DOHH2 (cell line): ENCODE measurements around the gene MBD4.
"Not testable (repeated sequence)": the region's sequence is repeated elsewhere in the genome, so short reads cannot be mapped to it uniquely, and the experiment has no call there.

ENCODE experiments used
- CTCF ChIP-seq: fragments of 200-600 bp; sonication (generic); IDR thresholded peaks from one replicate; pipeline ENCODE4 v1.5.1; 2014; ENCODE audit warnings: antibody characterized with exemption, mild to moderate bottlenecking, low read depth, low read length; ENCODE audit not compliant: poor library complexity, severe bottlenecking
- EZH2phosphoT487 ChIP-seq: fragments of 200-600 bp; sonication (generic); IDR thresholded peaks from 2 replicates; pipeline ENCODE4 v1.6.1; 2017; ENCODE audit warnings: borderline replicate concordance, mild to moderate bottlenecking, antibody characterized with exemption, low read length, moderate library complexity, mixed read lengths

GRCh38 chr3:129388791-129389571 is 50.8 kb downstream of the MBD4 start:
- not testable (repeated sequence) for TF ChIP-seq CTCF, EZH2phosphoT487
